Measurements from ENCODE around the gene TEKT1.
"Not testable (repeated sequence)": the region's sequence is repeated elsewhere in the genome, so short reads cannot be mapped to it uniquely, and the experiment has no call there.

The TEKT1 gene

DNA sequence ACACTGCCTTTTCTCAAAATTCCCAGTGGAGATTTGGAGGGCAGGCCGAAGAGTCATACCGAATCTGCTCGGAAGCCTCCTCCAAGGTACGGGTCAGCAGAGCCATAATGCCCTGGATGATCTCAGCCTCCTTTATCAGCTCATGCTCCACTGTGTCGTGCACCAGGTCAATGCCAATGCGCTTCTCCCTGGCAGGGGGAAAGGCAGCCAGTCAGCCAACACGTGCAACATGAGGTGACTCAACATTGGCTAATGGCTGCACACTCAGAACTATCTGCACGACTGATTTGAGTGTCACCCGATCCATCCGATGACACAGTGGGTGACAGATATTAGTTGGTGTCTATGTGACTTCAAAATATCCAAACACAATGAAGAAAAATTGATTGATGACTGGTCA is 15.8 kb downstream of the TEKT1 start:
- DNase-seq, result no peak

DNA sequence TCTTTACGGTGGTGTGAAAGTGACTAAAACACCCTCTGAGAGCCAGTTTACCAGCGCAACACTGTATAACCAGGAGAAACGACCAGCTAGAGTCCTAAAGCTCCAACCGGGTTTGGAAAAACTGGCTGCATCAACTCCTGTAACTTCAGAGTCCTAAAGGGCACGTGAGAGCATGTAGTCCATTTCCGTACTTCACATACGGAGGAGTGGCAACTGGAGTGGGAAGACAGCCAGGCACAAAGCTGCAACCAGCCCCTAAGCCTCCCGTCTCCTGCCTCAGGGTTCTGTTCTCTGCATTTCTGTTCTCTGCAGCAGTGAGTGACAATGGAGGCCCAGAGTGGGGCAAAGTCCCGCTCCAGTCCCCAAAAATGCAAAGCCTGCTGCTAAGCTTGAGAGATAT is 19.2 kb downstream of the TEKT1 start:
- no peak for DNase-seq

DNA sequence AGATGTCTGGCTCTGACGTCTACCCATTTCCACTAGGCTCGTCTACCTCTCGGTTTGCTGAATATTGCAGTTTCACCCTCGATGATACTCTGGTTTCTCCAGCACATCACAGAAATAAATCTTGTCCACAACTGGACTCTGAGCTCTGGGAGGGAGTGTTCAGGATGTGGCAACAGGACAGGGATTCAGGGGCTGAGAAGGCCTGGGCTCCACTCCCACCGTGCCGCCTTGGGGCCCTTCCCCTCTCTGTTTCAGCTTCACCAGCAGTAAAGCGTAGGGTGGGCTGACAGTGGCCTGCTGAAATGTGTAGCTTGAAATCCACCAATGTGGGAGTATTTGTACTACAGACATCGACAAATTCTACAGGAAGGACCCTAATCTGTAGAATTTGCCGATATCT is 20.0 kb downstream of the TEKT1 start:
- no peak for DNase-seq

DNA sequence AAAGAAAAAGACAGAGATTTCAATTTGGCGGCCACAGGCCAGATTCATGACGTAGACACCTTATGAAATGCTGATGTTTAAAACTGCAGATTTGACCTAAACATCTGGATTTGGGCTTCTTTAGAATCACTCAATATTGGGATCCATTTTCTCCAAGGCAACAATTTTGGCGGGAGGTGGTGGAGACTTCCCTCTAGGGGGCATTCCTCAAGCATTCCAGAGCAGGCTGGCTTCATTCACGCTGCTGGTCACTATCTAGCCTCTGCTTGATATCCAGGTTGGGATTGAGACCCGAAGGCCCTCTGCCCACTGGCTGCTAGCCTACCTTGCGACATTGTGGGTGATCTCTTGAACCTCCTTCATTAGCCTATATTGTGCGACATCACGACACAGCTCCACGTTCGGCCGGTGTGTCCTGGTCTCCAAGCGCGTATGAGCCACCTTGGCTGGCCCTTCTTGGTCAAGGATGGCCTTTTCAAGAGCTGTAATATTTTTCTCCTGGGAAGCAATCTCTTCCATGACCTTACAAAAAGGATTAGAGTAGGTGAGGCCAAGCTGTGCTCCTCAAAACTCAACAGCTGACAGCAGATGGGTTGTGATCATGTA is 31.0 kb downstream of the TEKT1 start:
- no peak for DNase-seq

DNA sequence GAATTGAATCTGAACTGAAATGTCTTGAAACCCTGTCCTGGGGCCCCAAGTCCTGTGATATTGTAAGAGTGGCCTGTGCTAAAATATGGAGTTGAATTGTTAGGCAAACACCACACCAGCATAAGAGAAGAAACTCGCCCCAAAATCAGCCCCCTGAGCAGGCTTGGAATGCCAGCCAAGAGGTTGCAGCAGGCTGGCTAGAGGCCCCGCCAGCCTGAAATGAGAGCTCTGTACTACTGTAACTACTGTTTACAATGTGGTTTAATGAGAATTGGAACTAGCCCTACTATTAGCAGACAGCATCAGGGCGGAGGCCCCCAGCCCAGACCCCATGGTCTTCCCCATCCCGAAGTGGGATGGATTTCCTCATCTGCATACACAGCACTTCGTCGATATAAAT is 31.8 kb downstream of the TEKT1 start:
- DNase-seq, result no peak

DNA sequence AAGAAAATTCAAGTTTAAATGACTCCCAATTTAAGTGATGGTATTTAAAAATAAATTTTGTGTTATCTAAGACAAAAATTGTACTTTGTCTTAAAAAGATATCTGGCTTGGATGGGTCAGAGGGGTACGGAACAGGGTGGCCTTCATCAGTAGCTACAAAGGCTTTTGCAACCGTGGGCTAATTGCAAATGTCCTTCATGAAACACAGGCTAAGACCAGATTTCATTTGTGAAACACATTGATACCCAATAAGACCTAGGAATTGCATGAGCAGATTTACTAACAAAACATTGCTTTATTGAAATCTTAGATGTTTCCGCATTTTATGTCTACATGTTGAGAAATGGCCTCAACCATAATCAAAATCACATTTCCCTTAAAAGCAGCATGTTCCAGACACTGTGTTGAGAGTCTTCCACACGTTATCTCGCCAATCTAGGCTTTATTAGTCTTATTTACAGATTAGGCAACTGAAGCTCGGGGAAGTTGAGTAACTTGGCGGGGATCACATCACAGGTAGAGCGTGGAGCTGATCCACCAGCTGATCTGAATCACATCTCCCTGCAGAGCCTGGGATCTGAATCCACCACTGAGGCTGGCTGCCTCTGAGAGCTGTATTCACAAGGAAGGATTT is 33.7 kb downstream of the TEKT1 start:
- peak; percentile 23 for DNase-seq

DNA sequence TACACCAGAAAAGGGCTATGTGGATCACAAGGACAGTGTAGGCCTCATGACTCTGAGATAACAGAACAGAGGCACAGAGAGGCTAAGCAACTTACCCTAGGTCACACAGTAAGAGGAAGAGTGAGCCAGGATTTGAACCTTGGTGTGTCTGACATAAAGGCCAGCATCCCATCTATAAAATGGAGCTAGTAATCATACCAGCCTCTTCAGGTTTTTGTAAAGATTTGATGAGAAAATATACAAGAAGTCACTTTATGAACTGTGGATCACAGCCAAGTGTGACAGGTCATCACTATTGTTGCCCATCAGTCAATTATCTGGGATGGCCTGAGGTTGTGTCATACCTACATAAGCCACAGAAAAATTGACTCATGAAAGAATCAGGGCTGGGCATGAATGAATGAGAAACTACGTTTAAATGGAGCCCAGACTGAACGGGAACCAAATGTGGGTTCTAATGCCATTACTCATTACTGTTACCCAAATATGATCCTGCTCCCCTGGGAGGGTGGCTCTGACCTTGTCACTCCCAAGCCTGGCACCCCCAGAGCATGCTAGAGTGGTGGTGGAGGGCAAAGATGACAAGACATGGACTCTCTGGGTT is 34.5 kb downstream of the TEKT1 start:
- DNase-seq, result no peak

DNA sequence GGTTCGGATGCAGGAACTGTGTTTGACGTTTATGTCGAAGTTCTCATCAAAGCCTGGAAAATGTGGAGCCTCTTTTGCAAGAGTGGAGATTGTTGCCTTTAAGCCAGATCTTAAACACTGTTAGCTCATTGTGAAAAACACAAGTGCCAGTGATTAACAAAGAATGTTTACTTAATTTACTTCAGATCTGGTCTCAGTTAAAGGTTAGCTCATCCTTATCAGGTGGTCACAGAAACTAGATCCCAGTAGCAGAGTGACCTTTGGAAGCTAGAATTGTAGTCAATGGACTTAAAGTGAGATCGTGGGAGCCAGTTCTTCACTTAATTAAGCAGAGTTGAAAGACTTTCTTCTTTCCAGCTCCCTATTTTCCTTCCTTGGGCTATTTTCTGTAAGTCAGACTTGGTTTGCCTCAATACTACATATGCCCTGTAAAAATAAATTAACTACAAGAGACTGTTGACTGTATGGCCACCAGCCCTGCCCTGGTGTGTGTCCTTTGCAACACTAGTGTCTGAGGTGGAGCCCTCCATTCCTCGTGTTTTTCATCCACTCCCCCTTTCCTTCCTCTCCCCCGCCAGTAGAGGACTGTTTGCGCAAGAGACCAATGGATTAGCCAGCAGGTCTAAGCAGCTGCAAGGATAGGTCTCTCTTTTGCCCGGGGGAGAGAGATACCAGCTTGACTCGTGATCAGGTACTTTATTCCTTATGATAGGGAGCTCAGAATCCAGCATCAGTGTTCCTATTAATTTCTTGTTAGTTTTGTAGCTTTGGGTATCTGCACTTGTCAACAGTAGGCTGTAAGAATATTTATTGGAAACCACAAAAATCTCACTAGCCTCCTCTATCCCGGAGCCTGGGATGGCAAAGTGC is 35.3 kb downstream of the TEKT1 start:
- DNase-seq, result no peak

DNA sequence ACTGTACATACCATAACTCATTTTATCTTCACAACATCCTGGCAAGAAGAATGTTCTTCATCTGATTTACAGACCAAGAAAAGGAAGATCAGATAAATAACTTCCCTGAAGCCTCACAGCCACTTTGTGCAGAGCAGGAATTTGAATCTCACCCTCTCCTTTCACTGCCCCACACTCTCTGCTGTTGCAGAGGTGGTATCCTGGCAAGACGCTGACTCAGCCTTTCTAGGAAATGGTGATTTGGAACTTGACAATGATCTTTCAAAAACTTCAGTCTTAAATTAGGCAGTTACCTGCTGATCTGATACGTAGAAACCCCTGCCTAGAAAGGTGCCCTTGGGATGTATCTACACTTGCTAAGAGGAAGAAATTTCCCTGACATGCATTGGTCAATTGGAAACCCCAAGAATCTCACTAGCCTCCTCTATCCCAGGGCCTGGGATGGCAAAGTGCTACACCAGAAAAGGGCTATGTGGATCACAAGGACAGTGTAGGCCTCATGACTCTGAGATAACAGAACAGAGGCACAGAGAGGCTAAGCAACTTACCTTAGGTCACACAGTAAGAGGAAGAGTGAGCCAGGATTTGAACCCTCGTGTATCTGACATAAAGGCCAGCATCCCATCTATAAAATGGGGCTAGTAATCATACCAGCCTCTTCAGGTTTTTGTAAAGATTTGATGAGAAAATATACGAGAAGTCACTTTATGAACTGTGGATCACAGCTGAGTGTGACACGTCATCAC is 37.6 kb downstream of the TEKT1 start:
- no peak for DNase-seq

DNA sequence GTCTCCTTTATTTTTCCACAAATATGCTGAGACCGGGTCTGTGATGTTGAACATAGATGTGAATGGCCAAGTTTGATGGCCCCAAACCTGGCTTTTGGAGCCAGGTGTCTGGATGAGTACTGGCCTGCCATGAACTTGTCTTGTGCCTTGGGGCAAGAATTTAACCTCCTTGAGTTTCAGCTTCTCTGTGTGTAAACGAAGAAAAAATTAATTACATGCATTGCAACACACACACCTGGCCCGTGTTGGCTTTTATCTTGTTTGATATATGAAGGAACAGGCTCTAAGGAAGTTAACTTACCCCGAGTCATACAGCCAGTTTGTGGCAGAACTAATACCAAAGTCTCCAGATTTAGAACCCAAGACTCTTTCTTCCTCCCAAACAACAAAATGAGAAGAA is 42.4 kb downstream of the TEKT1 start:
- DNase-seq, result no peak

DNA sequence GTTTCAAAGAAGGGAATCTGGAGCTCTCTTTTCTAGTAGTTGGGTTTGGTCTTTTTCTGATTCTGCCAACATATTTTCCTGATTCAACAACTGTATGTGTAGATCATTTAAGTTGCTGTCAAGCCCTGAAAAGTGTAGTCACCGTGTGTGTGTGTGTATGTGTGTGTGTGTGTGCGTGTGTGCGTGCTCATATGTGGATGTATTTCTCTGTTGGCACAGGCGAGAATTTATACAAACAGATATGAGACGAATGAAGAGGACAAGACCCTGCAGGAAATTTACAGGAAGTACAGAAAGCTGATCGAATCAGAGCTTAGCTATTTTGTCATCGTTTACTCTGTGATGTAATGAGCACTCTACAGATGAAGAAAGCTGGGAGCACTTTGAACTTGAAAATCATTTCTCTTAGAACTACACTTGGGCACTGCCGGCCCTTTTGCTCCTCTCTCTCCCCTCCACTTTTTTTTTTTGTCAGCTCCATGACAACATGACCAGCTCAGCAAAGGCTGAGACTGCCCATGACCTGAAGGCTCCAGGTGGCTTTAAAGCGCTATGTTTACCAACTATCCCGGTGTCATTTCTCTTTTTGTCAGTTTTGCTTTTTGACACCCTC is 44.3 kb downstream of the TEKT1 start:
- DNase-seq, result no peak

DNA sequence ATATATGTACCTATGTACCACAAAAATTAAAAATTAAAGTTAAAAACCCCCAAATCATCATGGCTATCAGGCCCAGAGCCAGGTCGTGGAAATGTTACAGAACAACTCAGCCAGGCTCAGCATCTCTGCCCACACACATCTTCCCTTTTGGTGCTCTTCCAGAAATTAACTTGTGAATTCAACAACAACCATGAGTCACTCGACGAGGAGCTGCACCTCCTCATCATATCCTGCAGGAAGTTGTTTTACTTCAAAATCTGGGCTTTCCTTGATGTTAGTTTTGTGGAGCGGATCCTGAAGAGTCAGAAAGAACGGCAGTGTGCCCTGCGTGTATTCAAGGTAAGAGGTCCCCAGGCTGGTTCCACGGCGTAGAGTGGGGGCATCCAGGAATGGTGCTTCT is 44.9 kb downstream of the TEKT1 start:
- DNase-seq, result peak; percentile 72

DNA sequence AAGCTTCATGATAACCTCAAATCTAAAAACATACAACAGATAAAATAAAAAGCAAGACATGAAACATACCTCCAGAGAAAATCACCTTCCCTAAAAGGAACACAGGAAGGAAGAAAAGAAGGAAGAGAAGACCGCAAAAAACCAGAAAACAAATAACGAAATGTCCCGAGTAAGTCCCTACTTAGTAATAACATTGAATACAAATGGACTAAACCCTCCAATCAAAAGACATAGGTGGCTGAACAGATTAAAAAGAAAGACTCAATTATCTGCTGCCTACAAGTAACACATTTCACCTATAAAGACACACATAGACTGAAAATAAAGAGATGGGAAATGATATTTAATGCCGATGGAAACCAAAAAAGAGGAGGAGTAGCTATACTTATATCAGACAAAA is 49.3 kb downstream of the TEKT1 start:
- no peak for DNase-seq

DNA sequence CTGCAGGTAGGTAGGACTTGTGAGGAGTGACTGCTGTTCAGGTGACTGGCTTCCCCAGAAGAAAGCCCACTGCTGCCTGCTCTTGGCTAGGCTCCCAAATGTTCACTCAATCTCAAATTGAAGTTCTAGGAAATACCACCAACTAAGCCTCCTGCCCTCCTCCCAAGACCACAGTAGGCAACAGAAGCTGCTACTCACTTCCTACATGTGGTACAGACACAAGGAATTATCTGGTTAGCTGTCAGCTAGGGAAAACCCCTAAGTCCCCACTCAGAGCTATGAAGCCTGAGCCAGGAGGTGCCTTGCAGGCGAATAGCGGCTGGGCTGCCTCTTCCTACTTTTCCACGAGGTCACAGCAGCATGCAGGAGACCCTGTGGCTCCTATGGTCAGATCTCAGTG is 50.6 kb downstream of the TEKT1 start:
- no peak for DNase-seq

DNA sequence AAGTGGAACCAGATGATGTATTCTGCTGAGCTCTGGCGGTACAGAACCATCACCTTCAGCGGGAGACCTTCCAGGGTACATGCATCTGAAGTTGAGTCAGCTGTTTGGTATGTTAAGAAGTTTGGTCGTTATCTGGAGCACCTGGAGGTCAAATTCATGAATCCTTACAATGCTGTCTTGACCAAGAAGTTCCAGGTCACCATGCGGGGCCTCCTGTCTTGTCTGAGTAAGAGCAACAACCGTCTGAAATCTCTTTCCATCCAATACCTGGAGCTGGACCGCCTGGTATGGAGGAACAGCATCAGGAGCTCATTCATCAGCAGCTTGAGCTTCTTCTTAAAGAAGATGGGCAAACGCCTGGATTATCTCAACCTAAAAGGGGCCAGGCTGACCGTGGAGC is 51.5 kb downstream of the TEKT1 start:
- DNase-seq, result no peak

DNA sequence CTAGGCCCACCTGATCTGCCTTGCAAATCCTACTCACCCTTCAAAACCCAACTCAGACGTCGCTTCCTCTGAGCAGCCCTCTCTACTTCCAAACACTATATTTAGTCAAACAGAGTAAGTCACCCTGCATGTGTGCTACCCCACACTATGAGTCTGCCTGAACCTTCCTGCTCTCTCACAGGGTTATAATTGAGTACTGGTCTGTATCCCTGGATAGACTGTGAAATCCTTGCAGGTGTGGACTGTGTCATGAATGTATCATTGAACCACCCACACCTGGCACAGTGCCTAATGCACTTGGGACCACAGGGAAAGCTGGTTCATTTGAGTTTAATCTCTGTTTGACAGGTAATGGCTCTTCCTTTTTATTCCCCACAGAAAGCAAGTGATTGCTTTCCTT is 52.1 kb downstream of the TEKT1 start:
- no peak for DNase-seq

DNA sequence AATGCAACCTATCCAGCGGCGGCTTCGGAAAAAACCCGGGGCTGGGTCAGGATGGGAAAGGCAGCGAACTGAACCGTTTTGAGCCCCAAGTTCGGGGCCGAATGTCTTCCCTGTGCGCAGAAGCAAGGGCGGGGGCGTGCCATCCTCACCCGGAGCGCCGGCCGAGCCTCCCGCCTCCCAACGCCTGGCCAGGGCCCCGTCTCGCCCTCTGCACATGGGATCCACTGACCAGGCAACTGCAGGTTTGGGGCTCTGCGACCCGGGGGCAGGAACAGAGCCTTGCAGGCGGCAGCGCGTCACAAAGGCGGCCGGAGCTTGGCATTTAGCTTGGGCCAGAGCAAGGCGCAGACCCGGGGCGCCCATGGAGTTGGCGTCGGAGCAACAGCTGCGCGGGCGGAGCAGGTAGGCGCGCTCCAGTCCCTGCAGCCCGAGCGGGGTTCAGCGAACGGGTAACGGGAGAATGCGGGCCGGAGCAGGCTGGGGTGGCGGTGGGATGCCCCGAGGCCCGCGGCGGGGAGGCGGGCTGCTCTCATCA is 55.6 kb downstream of the TEKT1 start, which contains the start of gene FBXO39:
TSS of gene FBXO39 (plus strand) at position 345 of the 535 bp plus-strand sequence. CDS start 3,654 bp downstream, outside the sequence.
- no peak for DNase-seq

DNA sequence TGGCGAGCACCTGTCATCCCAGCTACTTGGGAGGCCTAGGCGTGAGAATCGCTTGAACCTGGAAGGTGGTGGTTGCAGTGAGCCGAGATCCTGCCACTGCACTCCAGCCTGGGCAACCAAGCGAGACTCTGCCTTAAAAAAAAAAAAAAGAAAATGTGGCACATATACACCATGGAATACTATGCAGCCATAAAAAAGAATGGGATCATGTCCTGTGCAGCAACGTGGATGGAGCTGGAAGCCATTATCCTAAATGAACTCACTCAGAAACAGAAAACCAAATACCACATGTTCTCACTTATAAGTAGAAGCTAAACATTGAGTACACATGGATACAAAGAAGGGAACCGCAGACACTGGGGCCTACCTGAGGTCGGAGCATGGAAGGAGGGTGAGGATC is 56.6 kb downstream of the TEKT1 start:
- not testable (repeated sequence) for DNase-seq

DNA sequence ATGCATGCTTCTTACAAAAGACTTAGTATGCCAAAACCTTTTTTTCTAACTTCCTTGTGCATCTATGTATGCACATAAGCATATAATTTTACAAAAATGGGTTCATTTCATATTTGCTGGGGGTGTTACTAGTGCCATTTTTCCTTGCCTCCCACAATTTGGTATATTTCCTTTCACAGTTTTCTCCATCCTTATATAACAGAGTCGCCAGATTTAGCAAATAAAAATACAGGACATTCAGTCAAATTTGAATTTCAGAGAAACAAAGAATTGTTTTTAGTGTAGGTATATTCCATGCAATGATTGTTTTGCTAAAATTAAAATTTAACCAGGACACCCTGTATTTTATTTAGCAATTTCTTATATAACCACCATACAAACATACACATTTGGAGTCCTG is 59.5 kb downstream of the TEKT1 start:
- no peak for DNase-seq

DNA sequence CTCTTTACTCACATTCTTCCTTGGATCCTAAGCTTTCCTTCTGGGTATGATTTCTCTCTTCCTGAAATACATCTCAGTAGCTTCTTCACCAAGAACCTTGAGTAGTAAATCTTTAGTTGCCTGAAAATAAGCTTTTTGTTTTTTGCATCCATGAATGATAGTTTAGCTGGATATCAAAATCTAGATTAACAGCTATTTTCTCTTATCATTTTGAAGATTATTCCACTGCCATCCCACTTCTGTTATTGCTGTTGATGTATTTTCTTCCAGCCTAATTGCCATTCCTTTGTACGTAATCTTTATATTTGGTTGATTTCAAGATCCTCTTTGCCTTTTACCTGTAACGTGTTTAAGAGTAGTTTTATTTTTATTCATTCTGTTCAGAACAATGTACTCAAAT is 63.1 kb downstream of the TEKT1 start:
- DNase-seq, result no peak

DNA sequence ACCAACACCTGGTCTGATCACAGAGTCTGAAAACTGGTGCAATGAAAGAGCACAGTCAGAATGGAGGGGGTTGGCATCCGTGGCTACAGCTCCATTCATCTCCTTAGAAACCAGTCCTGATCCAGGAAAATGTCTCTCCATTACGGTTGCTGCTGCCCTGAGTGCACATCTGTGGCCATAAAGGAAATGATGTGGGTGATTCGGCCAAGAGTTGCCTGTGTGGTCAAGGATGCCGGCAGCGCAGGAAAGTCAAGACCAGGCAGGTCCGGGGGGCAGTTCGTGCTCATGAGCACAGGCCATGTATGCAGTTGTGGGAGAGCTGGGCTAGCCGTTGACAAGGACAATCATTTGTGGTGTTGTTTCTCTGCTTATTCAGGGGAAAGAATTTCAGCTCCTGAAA is 69.8 kb downstream of the TEKT1 start:
- DNase-seq, result no peak

DNA sequence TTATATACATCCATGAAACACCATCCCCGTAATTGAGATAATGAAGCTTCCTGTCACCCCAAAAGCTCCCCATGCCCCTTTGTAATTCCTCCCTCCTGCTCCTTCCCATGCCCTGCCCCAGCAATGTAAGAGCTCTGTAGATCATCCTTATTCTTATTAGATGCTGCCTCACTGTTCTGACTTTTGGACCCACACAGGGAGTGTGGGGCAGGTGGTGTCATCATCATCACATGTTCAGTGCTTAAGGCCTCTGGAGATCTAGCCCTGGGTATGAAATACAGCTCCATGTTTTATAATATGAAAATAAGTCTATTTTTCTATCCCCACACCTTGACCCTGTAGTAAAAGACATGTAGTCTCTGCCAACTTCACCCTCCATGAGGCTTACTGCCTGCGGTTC is 73.8 kb downstream of the TEKT1 start:
- no peak for DNase-seq
